Vagina (tissue), 2 donors: ENCODE measurements around the gene HUS1. TPM values are rescaled to one million over a fixed set of nuclear protein-coding genes. Genes with fewer than 3 reads are reported as not detected.

Experiments
- DNase-seq, 2 donors: peaks; one replicate each; pipeline ENCODE4 v3.0.0-alpha.2; 2017; ENCODE audit errors: extremely low spot score in 2 of 2
- H3K27ac ChIP-seq: fragments of 200-600 bp; sonication (generic); one replicate; pipeline ENCODE4 v1.5.1; 2019
- H3K27me3 ChIP-seq: fragments of 200-600 bp; sonication (generic); one replicate; pipeline ENCODE4 v1.5.1; 2019
- H3K36me3 ChIP-seq, 2 donors: fragments of 200-600 bp; sonication (generic); one replicate each; pipeline ENCODE4 v1.5.1; 2017 to 2019
- H3K4me1 ChIP-seq: fragments of 200-600 bp; sonication (generic); one replicate; pipeline ENCODE4 v1.5.1; 2019
- H3K4me3 ChIP-seq, 2 donors: fragments of 200-600 bp; sonication (generic); 1 replicate in 1 of 2; 2 replicates in 1 of 2; pipeline ENCODE4 v1.5.1; 2016 to 2019
- H3K9me3 ChIP-seq: fragments of 200-600 bp; sonication (generic); one replicate; pipeline ENCODE4 v1.5.1; 2019
- POLR2A ChIP-seq, 2 donors: fragments of 450-650 bp; IDR thresholded peaks; one replicate each; pipeline ENCODE4 v1.6.1; 2017; ENCODE audit warnings: antibody characterized with exemption in 2 of 2, mild to moderate bottlenecking in 2 of 2, moderate library complexity in 2 of 2
- POLR2AphosphoS5 ChIP-seq, 2 donors: sonication (generic); formaldehyde crosslinking; IDR thresholded peaks; one replicate each; pipeline ENCODE4 v1.9.0; 2017; ENCODE audit warnings: antibody characterized with exemption in 2 of 2, mild to moderate bottlenecking in 2 of 2, low read depth in 1 of 2; ENCODE audit not compliant: insufficient read depth in 1 of 2
- intact Hi-C: fragments of 100-400 bp; cut with DNase I; formaldehyde crosslinking; loops from one replicate; pipeline ENCODE4 v1.15.1; 2023
- total RNA-seq: library from RNA; depleted of rRNA; stranded (reverse); fragments of >200 nt; gene quantifications from one replicate; pipeline ENCODE4 v1.2.3, GENCODE V29; 2016
- TF ChIP-seq, protein P1 (sequence below), 3 experiments: fragments of 450-650 bp in 2 of 3; fragments of 200-600 bp in 1 of 3; sonication (generic) in 1 of 3; IDR thresholded peaks; one replicate each; pipeline ENCODE4 v1.5.1; 2017 to 2019; ENCODE audit warnings: antibody characterized with exemption in 3 of 3, mild to moderate bottlenecking in 2 of 3, moderate library complexity in 2 of 3

Gene HUS1
- total RNA-seq, 1 donor from 2014 or later: 28.5 TPM

DNA sequence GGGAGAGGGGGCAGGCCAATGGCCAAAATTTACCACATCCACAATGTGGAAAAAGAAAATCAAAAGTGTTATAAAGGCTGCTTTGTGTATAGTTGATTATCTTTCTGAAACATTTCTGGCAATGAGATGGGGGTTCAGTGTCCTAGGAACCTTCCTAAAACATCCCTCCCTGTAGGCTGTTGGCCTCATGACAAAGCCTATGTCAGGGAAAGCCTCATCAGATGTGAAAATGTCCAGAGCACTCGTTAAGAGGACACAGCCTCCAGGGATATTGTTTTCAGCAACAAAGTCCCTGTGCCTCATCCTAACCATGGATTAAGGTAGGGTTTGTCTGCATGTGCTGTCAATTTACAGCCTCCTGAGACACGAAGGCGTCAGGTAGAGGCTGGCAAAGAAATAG, 32.5 kb upstream of the HUS1 start:
- DNase-seq: no peak
- Histone ChIP-seq H3K9me3 (no peaks in the 10 kb centered on the region), H3K4me1 (no peaks in the 10 kb centered on the region), H3K27me3 (no peaks in the 10 kb centered on the region), H3K27ac (no peak overlapping the region), H3K4me3 (no peak overlapping the region), H3K36me3 (no peaks in the 10 kb centered on the region)
- TF ChIP-seq POLR2AphosphoS5 (IDR thresholded peaks at IDR 0.05; ENCODE audit: insufficient read depth in 1 of 2, low read depth in 1 of 2) (no peak), POLR2A (IDR thresholded peaks at IDR 0.05) (no peak)
- TF ChIP-seq, protein P1, sequence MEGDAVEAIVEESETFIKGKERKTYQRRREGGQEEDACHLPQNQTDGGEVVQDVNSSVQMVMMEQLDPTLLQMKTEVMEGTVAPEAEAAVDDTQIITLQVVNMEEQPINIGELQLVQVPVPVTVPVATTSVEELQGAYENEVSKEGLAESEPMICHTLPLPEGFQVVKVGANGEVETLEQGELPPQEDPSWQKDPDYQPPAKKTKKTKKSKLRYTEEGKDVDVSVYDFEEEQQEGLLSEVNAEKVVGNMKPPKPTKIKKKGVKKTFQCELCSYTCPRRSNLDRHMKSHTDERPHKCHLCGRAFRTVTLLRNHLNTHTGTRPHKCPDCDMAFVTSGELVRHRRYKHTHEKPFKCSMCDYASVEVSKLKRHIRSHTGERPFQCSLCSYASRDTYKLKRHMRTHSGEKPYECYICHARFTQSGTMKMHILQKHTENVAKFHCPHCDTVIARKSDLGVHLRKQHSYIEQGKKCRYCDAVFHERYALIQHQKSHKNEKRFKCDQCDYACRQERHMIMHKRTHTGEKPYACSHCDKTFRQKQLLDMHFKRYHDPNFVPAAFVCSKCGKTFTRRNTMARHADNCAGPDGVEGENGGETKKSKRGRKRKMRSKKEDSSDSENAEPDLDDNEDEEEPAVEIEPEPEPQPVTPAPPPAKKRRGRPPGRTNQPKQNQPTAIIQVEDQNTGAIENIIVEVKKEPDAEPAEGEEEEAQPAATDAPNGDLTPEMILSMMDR (IDR thresholded peaks at IDR 0.05): no peak
- intact Hi-C loops: no loop called here

DNA sequence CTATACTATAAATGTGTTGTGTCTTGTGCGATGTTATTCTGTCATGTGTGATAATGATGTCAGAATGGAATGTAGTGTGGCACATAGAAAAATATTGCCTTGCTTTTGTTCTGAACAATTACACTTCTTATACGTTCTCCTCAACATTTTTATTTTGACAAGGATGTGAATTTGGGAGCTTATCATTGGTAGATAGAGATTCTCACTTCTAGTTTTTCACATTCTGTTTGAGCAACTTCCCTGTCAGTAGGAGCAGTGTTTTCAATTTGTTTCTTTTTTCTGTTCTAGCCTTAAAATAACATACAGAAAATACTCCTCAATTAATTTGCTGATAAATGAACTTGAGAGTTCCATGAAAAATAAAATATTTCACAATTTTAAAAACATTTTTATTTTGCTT, 31.9 kb upstream of the HUS1 start:
- intact Hi-C loops: no loop called here
- Histone ChIP-seq H3K27me3 (no peaks in the 10 kb centered on the region), H3K27ac (no peak overlapping the region), H3K36me3 (no peaks in the 10 kb centered on the region), H3K9me3 (no peaks in the 10 kb centered on the region), H3K4me3 (no peak overlapping the region), H3K4me1 (no peaks in the 10 kb centered on the region)
- TF ChIP-seq, protein P1 (IDR thresholded peaks at IDR 0.05): no peak
- TF ChIP-seq POLR2A (IDR thresholded peaks at IDR 0.05): no peak
- no peak for TF ChIP-seq POLR2AphosphoS5 (IDR thresholded peaks at IDR 0.05; ENCODE audit: insufficient read depth in 1 of 2, low read depth in 1 of 2)
- DNase-seq: no peak

DNA sequence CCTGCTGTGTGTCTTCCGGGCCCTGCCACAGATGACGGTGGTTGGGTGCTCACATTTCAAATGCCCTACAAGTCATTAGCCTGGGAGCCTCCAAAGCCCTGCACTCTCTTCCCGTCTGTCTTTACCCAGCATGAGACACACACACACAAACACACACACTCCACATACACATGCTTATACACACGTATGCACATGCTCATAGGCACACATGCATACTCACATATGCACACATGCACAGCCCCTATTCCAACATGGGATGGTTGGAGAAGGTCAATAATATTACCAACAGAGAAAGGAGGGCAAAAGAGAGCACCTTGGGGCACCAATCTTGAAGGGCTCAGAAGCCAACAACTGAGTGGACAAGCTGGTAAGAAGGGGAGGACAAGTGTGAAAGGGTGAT, 30.5 kb upstream of the HUS1 start:
- TF ChIP-seq POLR2AphosphoS5 (IDR thresholded peaks at IDR 0.05; ENCODE audit: insufficient read depth in 1 of 2, low read depth in 1 of 2) (no peak), POLR2A (IDR thresholded peaks at IDR 0.05) (no peak)
- TF ChIP-seq, protein P1 (IDR thresholded peaks at IDR 0.05): no peak

DNA sequence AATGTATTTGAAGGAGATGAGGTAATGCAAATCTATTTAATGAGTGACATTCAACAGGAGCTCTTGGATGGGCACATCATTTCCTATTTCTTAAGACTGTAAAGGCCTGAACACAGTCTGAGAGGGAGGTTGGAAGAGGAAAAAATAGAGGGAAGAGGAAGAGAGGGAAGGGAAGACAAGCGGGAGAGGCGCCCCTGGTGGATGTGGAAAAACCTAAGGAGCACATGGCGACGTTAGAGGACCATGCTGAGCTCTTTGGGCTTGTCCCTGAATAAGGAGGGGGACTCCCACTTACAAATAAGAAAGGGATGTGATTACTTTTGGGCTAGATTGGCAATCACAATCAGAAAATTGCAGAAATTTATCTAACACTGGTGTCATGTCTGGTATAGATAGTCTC, 29.8 kb upstream of the HUS1 start:
- Histone ChIP-seq H3K36me3 (no peaks in the 10 kb centered on the region), H3K4me1 (no peaks in the 10 kb centered on the region), H3K27me3 (no peaks in the 10 kb centered on the region), H3K4me3 (no peak overlapping the region), H3K9me3 (no peaks in the 10 kb centered on the region), H3K27ac (no peak overlapping the region)
- TF ChIP-seq POLR2A (IDR thresholded peaks at IDR 0.05) (no peak), POLR2AphosphoS5 (IDR thresholded peaks at IDR 0.05; ENCODE audit: insufficient read depth in 1 of 2, low read depth in 1 of 2) (no peak)
- TF ChIP-seq, protein P1 (IDR thresholded peaks at IDR 0.05): no peak
- DNase-seq: no peak
- intact Hi-C loops: no loop called here

More for the DNA sequence above, 30.5 kb upstream of the HUS1 start:
- Histone ChIP-seq H3K27me3 (no peaks in the 10 kb centered on the region), H3K36me3 (no peaks in the 10 kb centered on the region), H3K4me1 (no peaks in the 10 kb centered on the region), H3K9me3 (no peaks in the 10 kb centered on the region), H3K27ac (no peak overlapping the region), H3K4me3 (no peak overlapping the region)
- DNase-seq: no peak
- intact Hi-C loops: no loop called here

DNA sequence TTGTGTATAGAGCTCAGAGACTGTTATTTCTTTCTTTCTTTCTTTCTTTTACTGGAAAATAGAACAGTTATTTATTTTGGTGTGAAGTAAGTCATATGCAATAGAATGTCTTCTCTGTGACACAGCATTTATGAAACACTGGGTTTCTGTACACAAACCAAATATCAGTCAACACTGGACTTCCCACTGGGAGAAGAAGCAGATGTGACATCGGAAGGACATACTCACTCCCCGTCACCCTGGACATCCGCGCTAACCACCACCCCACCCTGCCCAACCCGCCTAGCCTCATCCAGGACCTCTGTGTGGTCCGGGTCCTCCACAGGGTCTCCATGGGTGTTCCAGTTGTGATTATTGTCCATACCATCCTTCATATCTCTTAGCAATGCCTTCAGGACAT, 27.5 kb upstream of the HUS1 start:
- Histone ChIP-seq H3K27me3 (no peaks in the 10 kb centered on the region), H3K36me3 (no peaks in the 10 kb centered on the region), H3K9me3 (no peaks in the 10 kb centered on the region), H3K27ac (no peak overlapping the region), H3K4me1 (no peaks in the 10 kb centered on the region), H3K4me3 (no peak overlapping the region)
- no peak for TF ChIP-seq POLR2A (IDR thresholded peaks at IDR 0.05)
- TF ChIP-seq, protein P1 (IDR thresholded peaks at IDR 0.05): no peak
- no peak for TF ChIP-seq POLR2AphosphoS5 (IDR thresholded peaks at IDR 0.05; ENCODE audit: insufficient read depth in 1 of 2, low read depth in 1 of 2)
- no peak for DNase-seq
- intact Hi-C loops: no loop called here
